ENCODE results near the gene BGN. TPM values are rescaled to one million over a fixed set of nuclear protein-coding genes. Genes with fewer than 3 reads are reported as not detected.

The BGN gene
- total RNA-seq, 1 experiment from 2014 or later: 0.37 TPM

- Histone ChIP-seq H3K9me2 (ENCODE audit: insufficient read depth) (no peaks in the 10 kb centered on the region), H3K9ac (ENCODE audit: low read length) (no peak overlapping the region), H3K4me2 (ENCODE audit: low read length) (no peak overlapping the region), H3K36me3 (ENCODE audit: control insufficient read depth in 1 of 2, insufficient read depth in 2 of 2, low read length in 2 of 2) (no peaks in the 10 kb centered on the region), H3K27ac (ENCODE audit: low read depth, low read length) (no peak overlapping the region), H4K20me1 (ENCODE audit: insufficient read depth) (no peaks in the 10 kb centered on the region), H2AFZ (ENCODE audit: low read depth, low read length, poor library complexity, severe bottlenecking) (no peak overlapping the region), H3K4me1 (ENCODE audit: control insufficient read depth in 1 of 2, insufficient read depth in 2 of 2, low read length in 2 of 2) (no peaks in the 10 kb centered on the region), H3K9me3 (ENCODE audit: control insufficient read depth in 1 of 2, insufficient read depth in 1 of 2, low read depth in 1 of 2, low read length in 2 of 2) (no peaks in the 10 kb centered on the region), H3K4me3 (replicated peaks in 1 of 2; ENCODE audit: low read depth in 1 of 2, low read length in 2 of 2) (no peak overlapping the region), H3K27me3 (ENCODE audit: insufficient read depth, low read length) (no peaks in the 10 kb centered on the region), H3K79me2 (ENCODE audit: insufficient read depth, low read length) (no peaks in the 10 kb centered on the region)
- ChIA-PET RAD21 (ENCODE audit: low non-redundant PET in 1 of 2, low total read pairs in 2 of 2, uncharacterized antibody in 2 of 2, unreplicated experiment in 2 of 2) (no interaction called here), CTCF (no interaction called here), POLR2A (no interaction called here)
- ATAC-seq (no peak), DNase-seq (ENCODE audit: low read depth, low spot score) (no peak)
- intact Hi-C loops (cut with micrococcal nuclease): no loop called here
- BruUV-seq (replicated peaks): no TSS peak
- TF ChIP-seq POLR2AphosphoS5 (IDR thresholded peaks at IDR 0.05; ENCODE audit: low read depth, low read length) (no peak), RAD21 (IDR thresholded peaks at IDR 0.05; ENCODE audit: low read depth) (no peak), MAX (IDR thresholded peaks at IDR 0.05) (no peak), EZH2phosphoT487 (IDR thresholded peaks at IDR 0.05; ENCODE audit: borderline replicate concordance) (no peak), POLR2A (IDR thresholded peaks at IDR 0.05; ENCODE audit: borderline replicate concordance, extremely low read depth, insufficient read depth, insufficient read length) (no peak), SP1 (IDR thresholded peaks at IDR 0.05; ENCODE audit: low read depth) (no peak), FOSL1 (IDR thresholded peaks at IDR 0.05; ENCODE audit: low read depth) (no peak), CEBPB (IDR thresholded peaks at IDR 0.05; ENCODE audit: low read depth) (no peak), EGR1 (IDR thresholded peaks at IDR 0.05; ENCODE audit: low read depth) (no peak), SIN3A (IDR thresholded peaks at IDR 0.05; ENCODE audit: low read depth) (no peak), TCF7L2 (IDR thresholded peaks at IDR 0.05; ENCODE audit: borderline replicate concordance, extremely low read depth, insufficient read depth, insufficient read length) (no peak), ZFX (IDR thresholded peaks at IDR 0.05) (no peak), ZNF274 (IDR thresholded peaks at IDR 0.05; ENCODE audit: low read depth, low read length) (no peak), CTCF (IDR thresholded peaks at IDR 0.05 in 2 of 3, conservative IDR thresholded peaks at IDR 0.05 in 1 of 3; ENCODE audit: borderline replicate concordance in 1 of 3, insufficient read depth in 1 of 3, low read depth in 2 of 3, low read length in 2 of 3) (no peak), EZH2 (IDR thresholded peaks at IDR 0.05) (no peak), SRF (IDR thresholded peaks at IDR 0.05; ENCODE audit: low read depth) (no peak)
Measured at GRCh38 chrX:153493085-153493484, 1.7 kb upstream of the BGN start.

Measured in HCT116 (cell line).